HG03575 (cell line): ENCODE measurements around the gene JAGN1.

ENCODE experiments used
- ATAC-seq: cut with Tn5 transposase; IDR thresholded peaks from one replicate; pipeline ENCODE4 v1.9.1; 2021; ENCODE audit not compliant: unreplicated experiment, insufficient number of reproducible peaks, low FRiP score; ENCODE audit errors: extremely low read depth

The JAGN1 gene

DNA sequence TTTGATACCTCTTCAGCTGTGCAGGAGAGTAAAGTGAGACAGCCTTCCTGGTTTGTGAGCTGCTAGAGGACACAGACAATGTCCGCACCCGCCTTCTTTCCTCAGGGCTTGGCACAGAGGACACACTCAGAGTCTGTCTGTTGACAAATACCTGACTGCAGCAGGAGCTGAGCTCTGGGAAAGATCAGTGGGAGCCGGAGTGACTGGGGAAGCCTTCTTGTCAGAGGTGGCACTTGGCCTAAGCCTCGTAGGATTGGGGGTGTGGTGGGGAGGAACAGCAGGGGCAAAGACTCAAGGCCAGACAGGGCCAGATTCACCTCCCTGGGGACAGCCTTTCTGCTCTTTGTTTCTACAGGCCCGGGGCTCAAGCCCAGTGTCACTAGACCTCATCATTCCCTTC is 23.2 kb downstream of the JAGN1 start:
- no peak for ATAC-seq

DNA sequence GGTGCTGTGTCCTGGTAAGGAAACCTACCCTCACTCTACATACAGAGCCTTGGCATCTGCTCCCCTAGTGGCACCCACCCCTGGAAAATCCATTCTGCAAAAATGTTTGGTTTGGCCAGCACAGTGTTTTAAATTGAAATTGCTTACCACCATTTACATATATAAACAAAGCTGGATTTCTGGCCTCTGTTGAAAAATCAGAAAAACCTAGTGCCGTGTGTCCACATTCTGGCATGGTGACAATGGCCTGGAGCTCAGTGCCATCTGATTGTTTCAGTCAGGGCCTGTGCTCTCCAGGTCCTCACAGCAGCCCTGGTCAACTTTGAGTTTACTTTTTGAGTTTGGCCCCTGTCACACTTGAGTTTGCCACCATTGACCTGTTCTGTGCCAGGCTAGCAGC is 23.6 kb downstream of the JAGN1 start:
- ATAC-seq: no peak

DNA sequence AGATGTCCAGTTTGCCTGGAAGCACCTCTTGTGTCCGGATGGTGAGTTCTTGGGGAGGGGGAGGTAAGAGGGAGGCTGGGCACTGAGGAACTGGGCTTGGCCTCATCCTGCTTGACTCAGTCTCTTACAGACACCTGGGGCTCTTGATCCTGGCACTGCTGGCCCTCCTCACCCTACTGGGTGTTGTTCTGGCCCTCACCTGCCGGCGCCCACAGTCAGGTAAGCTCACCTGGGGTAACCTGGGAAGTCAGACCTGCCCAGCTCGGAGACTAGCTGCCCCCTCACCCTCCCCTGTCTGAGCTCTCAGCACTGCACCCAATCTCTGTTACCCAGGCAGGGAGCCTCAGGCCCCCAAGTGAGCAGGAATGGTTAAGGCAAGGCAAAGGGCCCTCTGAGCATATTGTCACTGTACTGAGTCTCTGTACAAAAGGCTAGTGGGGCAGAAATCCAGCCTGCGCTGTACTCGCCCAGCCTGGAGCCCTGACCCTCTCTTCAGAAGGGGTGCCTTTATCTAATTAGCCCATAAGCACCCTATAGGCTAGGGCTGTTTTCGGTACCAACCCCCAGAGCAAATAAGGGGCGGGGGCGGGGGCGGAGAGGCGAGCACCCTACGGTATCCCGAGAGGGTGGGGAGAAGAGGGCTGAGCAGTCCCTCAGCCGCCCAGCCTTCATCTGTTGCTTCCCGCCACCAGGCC is 24.3 kb downstream of the JAGN1 start:
- no peak for ATAC-seq

DNA sequence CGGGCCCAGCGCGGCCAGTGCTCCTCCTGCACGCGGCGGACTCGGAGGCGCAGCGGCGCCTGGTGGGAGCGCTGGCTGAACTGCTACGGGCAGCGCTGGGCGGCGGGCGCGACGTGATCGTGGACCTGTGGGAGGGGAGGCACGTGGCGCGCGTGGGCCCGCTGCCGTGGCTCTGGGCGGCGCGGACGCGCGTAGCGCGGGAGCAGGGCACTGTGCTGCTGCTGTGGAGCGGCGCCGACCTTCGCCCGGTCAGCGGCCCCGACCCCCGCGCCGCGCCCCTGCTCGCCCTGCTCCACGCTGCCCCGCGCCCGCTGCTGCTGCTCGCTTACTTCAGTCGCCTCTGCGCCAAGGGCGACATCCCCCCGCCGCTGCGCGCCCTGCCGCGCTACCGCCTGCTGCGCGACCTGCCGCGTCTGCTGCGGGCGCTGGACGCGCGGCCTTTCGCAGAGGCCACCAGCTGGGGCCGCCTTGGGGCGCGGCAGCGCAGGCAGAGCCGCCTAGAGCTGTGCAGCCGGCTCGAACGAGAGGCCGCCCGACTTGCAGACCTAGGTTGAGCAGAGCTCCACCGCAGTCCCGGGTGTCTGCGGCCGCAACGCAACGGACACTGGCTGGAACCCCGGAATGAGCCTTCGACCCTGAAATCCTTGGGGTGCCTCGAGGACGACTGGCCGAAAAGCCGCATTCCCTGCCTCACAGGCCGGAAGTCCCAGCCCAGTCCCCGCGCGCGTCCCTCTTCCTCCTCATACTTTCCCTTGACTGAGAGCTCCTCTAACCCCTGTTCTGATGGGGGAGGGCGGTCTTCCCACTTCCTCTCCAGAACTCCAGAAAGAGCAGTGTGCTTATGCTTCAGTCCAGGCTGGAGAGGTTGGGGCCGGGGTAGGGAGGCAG is 25.1 kb downstream of the JAGN1 start:
- no peak for ATAC-seq

DNA sequence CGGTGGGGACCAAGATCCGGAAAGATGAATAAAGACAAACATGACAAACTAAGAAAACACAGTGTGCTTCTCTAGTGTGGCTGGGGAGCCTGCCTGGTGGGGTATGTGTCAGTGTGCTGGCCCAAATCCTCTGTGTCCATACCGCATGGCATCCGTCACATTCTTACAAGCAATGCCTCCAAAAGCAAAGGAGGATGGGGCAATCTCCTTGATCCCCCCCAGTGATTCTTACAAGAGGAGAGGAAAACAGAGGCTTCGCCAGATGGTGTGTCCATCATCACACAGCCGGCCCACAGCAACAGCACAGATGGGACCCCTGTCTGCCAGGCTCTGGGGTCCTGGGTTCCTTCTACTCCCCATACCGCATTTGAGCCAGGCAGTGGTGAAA is 25.9 kb downstream of the JAGN1 start:
- ATAC-seq: no peak

DNA sequence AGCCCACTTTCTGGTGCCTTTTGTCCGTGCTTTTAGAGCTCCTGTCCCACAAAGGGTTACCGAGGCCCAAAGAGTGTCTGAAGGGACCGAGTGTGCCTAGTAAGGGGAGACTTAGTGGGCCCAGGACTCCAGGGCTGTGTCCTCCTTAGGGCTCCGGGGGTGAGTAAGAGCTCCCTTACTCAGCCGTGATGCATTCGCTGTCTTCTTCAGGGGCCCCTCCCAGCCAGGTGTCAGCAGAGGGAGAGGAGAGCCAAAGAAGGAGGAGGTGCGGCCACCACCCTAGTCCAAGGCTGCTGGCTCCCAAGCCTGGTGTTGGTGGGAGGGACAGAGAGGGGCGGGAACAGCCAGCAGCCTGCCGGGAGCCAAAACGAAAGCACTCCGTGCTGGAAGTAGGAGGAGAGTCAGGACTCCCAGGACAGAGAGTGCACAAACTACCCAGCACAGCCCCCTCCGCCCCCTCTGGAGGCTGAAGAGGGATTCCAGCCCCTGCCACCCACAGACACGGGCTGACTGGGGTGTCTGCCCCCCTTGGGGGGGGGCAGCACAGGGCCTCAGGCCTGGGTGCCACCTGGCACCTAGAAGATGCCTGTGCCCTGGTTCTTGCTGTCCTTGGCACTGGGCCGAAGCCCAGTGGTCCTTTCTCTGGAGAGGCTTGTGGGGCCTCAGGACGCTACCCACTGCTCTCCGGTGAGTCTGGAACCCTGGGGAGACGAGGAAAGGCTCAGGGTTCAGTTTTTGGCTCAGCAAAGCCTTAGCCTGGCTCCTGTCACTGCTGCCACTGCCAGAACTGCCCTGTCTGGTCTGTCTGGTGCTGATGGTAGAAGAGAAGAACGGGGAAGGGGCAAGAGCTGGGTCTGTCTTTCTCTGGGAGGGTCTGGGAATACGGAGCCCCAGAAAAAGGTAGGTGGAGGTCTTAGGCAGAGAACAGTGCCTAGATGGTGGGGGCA is 26.6 kb downstream of the JAGN1 start, which contains the start of gene IL17RC:
Gene IL17RC, plus strand, starts transcription at position 365 of the 947 bp plus-strand sequence. Its CDS starts 218 bp downstream, at position 583.
- ATAC-seq: no peak

DNA sequence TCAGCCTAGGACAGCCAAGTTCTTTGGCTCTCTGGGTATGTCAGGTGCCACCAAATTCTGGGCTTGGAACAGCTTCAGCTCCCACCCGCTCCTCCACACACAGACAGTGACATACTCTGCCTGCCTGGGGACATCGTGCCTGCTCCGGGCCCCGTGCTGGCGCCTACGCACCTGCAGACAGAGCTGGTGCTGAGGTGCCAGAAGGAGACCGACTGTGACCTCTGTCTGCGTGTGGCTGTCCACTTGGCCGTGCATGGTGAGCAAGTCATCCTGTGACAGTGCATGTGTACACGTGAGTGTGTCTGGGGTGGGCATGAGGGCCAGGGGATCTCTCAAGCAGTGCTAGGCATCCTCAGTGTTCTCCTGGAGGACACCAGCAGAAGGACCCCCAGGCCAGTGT is 27.4 kb downstream of the JAGN1 start:
- ATAC-seq: no peak

DNA sequence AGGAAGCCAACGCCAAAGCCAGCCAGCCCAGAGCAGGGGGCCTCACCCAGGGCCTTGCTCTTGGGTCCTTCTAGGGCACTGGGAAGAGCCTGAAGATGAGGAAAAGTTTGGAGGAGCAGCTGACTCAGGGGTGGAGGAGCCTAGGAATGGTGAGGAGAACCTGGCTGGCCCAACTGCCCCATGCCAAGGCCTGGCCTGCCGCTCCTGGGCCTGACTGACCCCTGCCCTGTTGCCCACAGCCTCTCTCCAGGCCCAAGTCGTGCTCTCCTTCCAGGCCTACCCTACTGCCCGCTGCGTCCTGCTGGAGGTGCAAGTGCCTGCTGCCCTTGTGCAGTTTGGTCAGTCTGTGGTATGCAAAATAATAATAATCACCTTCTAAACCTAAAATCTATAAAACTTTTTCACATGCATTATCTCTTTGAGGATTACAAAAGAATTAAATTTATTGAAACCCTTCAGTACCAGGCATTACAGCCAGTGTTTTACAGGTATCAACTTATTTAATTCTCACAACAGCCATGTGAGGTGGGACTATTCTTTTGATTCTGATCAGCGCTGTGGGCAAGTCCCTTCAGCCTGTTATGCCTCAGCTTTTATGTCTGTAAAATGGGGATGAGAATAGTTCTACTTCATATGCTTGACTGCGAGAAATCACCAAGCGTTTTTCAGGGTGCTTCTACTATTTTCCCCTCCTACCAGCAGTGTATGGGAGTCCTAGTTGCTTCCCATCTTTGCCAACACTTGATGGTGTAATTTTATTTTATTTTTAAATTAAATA is 28.0 kb downstream of the JAGN1 start:
- ATAC-seq: no peak

DNA sequence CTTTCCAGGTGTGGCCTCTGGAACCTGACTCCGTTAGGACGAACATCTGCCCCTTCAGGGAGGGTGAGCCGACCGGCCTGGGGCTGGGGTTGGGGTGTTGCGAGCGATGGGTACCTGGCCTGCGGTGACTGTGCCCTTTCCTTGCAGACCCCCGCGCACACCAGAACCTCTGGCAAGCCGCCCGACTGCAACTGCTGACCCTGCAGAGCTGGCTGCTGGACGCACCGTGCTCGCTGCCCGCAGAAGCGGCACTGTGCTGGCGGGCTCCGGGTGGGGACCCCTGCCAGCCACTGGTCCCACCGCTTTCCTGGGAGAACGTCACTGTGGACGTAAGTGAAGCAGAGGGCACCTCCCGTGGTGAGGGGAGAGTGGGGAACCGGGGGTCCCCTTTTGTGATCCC is 37.7 kb downstream of the JAGN1 start:
- no peak for ATAC-seq

DNA sequence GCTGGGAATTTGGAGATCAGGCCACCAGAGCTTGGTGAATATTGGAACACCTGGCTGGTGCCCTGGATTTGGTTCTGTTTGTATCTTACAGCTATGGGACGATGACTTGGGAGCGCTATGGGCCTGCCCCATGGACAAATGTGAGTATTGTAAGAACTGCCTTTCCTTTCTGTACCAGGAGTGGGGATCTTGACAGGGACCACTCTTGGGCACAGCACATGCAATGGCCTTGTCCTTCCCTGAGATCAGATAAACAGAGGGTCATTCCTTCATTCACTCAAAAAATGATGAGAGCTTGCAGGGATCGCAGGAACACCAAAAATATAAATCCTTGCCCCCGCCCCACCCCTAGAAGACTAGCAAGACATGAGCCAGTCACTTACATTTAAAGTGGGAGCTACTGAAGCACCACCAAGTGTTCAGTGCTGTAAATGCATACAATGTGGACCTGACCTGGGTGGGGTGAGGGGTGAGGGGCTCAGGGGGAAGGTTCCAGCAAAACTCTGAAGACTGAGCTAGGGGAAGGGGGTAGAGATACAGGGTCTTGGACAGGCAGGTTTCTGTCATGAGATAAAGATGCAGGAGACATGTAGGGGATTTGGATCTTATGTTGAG is 40.5 kb downstream of the JAGN1 start:
- no peak for ATAC-seq

DNA sequence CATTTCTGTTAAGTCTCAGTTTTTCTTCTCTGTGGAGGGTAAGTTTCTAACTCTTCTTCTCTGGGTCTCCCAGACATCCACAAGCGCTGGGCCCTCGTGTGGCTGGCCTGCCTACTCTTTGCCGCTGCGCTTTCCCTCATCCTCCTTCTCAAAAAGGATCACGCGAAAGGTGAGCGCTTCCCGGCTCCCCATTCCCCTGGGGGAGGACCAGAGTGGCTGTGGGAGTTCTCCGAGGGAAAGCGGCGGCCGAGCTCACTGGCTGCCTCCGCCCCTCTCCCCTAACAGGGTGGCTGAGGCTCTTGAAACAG is 42.1 kb downstream of the JAGN1 start:
- ATAC-seq: no peak

DNA sequence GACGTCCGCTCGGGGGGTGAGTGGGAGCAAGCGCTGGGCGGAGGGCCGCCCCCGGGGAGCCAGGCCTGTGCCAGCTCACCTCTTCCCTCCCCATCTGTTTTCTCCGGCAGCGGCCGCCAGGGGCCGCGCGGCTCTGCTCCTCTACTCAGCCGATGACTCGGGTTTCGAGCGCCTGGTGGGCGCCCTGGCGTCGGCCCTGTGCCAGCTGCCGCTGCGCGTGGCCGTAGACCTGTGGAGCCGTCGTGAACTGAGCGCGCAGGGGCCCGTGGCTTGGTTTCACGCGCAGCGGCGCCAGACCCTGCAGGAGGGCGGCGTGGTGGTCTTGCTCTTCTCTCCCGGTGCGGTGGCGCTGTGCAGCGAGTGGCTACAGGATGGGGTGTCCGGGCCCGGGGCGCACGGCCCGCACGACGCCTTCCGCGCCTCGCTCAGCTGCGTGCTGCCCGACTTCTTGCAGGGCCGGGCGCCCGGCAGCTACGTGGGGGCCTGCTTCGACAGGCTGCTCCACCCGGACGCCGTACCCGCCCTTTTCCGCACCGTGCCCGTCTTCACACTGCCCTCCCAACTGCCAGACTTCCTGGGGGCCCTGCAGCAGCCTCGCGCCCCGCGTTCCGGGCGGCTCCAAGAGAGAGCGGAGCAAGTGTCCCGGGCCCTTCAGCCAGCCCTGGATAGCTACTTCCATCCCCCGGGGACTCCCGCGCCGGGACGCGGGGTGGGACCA is 42.6 kb downstream of the JAGN1 start:
- ATAC-seq: no peak

DNA sequence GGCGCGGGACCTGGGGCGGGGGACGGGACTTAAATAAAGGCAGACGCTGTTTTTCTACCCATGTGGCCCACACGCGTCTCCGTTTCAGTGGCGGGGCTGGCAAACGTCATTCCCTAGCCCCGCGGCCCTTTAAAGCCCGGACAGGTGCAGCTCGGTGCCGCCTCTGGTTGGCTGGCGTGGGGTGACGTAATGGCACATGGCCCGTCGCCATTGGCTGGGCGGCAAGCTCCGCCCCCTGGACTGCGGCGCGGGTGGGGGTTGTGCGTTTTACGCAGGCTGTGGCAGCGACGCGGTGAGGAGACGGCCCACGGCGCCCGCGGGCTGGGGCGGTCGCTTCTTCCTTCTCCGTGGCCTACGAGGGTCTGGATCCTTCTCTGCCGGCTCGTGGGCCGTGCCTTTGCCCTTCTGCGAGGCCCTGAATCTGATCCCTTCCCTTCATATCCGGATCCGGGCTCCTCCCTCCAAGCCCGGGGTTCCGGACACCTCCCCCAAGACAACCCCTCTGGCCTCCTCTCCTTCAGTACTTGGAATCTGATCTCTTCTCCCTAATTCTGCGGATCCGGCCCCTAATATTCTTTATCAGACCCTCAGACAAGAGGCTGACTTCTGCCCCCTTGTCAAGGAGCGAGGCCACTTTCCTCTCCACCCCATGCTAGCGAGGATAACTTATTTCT is 43.3 kb downstream of the JAGN1 start, which contains the start of gene CRELD1:
Gene CRELD1, plus strand, starts transcription at position 274 of the 674 bp plus-strand sequence. CDS start 605 bp downstream, outside the sequence.
- peak; percentile 86 for ATAC-seq

DNA sequence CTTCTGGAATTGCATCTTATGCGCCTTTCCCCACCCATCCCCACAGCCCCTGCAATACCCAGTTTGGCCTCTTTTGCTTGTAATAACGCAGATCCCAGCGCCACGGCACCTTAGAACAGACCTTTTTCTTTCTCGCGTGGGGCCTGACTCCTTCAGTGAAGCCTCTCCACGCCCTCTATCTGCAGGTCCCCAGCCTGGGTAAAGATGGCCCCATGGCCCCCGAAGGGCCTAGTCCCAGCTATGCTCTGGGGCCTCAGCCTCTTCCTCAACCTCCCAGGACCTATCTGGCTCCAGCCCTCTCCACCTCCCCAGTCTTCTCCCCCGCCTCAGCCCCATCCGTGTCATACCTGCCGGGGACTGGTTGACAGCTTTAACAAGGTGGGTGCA is 43.8 kb downstream of the JAGN1 start:
- no peak for ATAC-seq

DNA sequence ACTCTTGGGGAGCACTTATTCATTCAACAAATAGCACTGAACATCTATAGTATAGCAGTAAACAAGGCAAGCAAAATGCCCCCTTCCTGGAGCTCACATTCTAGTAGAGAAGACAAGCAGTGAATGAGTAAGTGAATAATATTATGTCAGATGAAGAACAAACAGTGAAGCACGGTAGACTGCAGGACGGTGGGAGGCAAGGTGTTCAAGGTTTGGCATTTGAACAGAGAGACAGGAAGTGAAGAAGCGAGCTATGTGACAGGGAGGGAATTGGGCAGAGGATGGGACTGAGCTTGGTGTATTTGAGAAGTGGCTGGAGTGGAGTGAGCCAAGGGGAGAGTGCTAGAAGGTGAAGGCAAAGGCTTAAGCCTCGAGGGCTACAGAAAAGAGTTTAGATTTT is 44.6 kb downstream of the JAGN1 start:
- ATAC-seq: no peak

DNA sequence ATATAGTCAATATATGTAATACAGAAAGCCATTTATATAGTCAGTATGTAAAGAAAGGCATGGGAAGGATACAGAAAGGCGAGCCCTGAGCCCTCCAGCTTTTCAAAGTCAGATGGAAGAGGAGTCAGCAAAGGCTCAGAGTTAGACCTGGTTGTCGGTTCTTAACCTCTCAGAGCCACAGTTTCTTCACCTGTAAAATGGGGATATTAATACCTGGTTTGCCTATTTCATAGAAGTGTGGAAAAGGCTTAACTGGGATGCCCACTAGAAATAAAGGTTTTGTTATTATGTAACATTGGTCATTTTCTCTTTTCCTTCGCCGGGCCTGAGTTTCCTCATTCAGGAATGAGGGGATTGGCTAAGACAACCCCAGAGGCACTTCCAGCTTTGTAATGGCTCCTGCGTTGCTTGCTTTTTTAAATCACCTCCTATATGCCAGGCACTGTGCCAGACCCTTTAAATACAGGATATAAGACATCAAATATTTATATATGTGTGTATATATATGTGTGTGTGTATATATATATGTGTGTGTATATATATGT is 45.6 kb downstream of the JAGN1 start:
- no peak for ATAC-seq
